Cardiac fibroblast (primary cell): ENCODE measurements around the gene STIMATE.

Source experiments
- DNase-seq, 2 donors: peaks; one replicate each; pipeline versions ENCODE4 v3.0.0 to v3.0.0-alpha.2; 2010; ENCODE audit warnings: low read depth in 2 of 2
- H3K4me3 ChIP-seq, 2 donors: replicated peaks in 1 of 2; 1 replicate in 1 of 2; 2 replicates in 1 of 2; pipeline ENCODE4 v1.5.1; 2011; ENCODE audit warnings: low read depth in 2 of 2, low read length in 2 of 2, mild to moderate bottlenecking in 2 of 2, moderate library complexity in 1 of 2
- CTCF ChIP-seq: IDR thresholded peaks from one replicate; pipeline ENCODE4 v1.5.1; 2011; ENCODE audit warnings: low read depth, mild to moderate bottlenecking, low read length, inconsistent platforms

The STIMATE gene

GRCh38 chr3:52841211-52841980 lies 56.0 kb downstream of the STIMATE start:
- no peak for TF ChIP-seq CTCF
- no peak for DNase-seq
- no peak overlapping the region for H3K4me3 ChIP-seq

DNA sequence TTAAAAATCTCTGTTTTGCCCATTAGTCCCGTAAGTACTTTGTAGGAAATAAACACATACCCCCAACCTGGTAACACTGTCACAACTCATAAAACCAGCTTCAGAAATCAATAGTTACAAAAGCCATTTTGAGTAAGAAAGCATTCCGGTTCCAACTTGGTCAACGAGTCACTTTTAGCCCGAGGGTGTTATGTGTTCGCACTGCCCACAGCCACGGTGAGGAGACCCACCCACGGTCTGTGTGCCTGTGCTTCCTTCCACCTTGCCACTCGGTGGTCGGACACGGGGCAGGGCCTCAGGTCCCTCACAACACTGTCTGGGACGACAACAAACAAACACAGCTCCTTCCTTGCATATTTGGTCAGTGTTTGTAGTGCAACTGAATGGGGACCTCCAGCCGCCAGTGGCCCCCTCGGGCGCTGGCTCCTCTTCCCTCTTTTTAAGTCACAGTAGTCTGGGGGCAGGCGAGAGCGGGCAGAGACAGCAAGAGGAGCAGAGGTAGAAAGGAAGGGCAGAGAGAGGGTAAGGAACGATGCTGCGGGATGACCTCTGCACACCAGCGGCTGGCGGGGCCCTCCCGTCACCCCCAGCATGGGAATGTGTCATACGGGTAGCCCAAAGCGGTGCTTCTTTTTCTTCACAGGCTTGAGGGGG lies 57.3 kb downstream of the STIMATE start:
- H3K4me3 ChIP-seq: no peak overlapping the region

DNA sequence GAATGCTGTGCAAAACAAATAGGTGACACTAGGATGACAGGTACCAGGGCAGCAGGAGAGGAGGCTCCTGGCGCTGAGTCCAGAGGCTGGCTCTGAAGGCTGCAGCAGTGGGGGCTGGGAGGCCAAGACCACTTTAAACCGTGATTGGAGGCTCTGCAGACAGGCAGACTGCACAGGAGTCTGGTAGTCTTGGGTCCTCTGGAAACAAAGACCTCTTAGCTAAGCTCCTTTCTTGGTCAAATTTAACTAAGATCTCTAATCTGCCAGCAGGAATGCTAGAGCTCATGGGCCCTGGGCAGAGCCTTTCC lies 58.1 kb downstream of the STIMATE start:
- no peak overlapping the region for H3K4me3 ChIP-seq
- no peak for DNase-seq
- no peak for TF ChIP-seq CTCF

More for the DNA sequence above, 57.3 kb downstream of the STIMATE start:
- DNase-seq: no peak
- no peak for TF ChIP-seq CTCF

GRCh38 chr3:52838561-52839267 lies 58.6 kb downstream of the STIMATE start:
- no peak for TF ChIP-seq CTCF
- no peak overlapping the region for H3K4me3 ChIP-seq
- DNase-seq: no peak

- TF ChIP-seq CTCF: no peak
- H3K4me3 ChIP-seq: no peak overlapping the region
- DNase-seq: no peak
Measured at GRCh38 chr3:52836986-52837385, 60.4 kb downstream of the STIMATE start.

GRCh38 chr3:52836471-52836845 lies 60.9 kb downstream of the STIMATE start:
- DNase-seq: no peak
- TF ChIP-seq CTCF: no peak

More at GRCh38 chr3:52836471-52836845, 60.9 kb downstream of the STIMATE start:
- no peak overlapping the region for H3K4me3 ChIP-seq
